Islet precursor cell (in vitro differentiated cells): ENCODE data around the gene SNRNP27.
"Not testable (repeated sequence)": the region's sequence is repeated elsewhere in the genome, so short reads cannot be mapped to it uniquely, and the experiment has no call there.

Experiments
- DNase-seq: peaks from one replicate; pipeline ENCODE4 v3.0.0-alpha.2; 2018

SNRNP27 gene

GRCh38 chr2:69947325-69947931 is 53.7 kb downstream of the SNRNP27 start:
- no peak for DNase-seq

- peak; percentile 71 for DNase-seq
These were observed 54.5 kb downstream of the SNRNP27 start for GRCh38 chr2:69948032-69948962.

GRCh38 chr2:69948963-69949645 is 55.3 kb downstream of the SNRNP27 start:
- no peak for DNase-seq

GRCh38 chr2:69950241-69950640 is 56.5 kb downstream of the SNRNP27 start:
- no peak for DNase-seq

GRCh38 chr2:69950671-69951070 is 56.9 kb downstream of the SNRNP27 start:
- not testable (repeated sequence) for DNase-seq

GRCh38 chr2:69952336-69953115 is 58.8 kb downstream of the SNRNP27 start:
- no peak for DNase-seq

- no peak for DNase-seq
These were observed 60.3 kb downstream of the SNRNP27 start for GRCh38 chr2:69954084-69954483.
